Spleen (tissue), 11 donors: Measurements from ENCODE around the gene ANKRD6. TPM values are rescaled to one million over a fixed set of nuclear protein-coding genes. Genes with fewer than 3 reads are reported as not detected.

ENCODE experiments used
- DNase-seq: peaks from one replicate; pipeline ENCODE4 v3.0.0-alpha.2; 2020
- H3K27ac ChIP-seq, 8 donors: fragments of 200-600 bp; sonication (generic) in 7 of 8; 1 replicate in 4 of 8; 2 replicates in 4 of 8; pipeline versions ENCODE4 v1.5.0 to v1.8.0; 2016 to 2021; ENCODE audit warnings: inconsistent platforms in 4 of 8, mild to moderate bottlenecking in 4 of 8, moderate library complexity in 1 of 8
- H3K27me3 ChIP-seq, 7 donors: fragments of 200-600 bp; sonication (generic) in 6 of 7; replicated peaks in 1 of 7; 1 replicate in 4 of 7; 2 replicates in 3 of 7; pipeline versions ENCODE4 v1.5.0 to v1.8.0; 2016 to 2021; ENCODE audit warnings: inconsistent platforms in 3 of 7, mild to moderate bottlenecking in 1 of 7
- H3K36me3 ChIP-seq, 6 donors: fragments of 200-600 bp; sonication (generic) in 5 of 6; 1 replicate in 4 of 6; 2 replicates in 2 of 6; pipeline versions ENCODE4 v1.5.0 to v1.8.0; 2016 to 2021; ENCODE audit warnings: inconsistent platforms in 2 of 6
- H3K4me1 ChIP-seq, 6 donors: fragments of 200-600 bp; sonication (generic) in 5 of 6; 1 replicate in 3 of 6; 2 replicates in 3 of 6; pipeline versions ENCODE4 v1.5.0 to v1.8.0; 2016 to 2021; ENCODE audit warnings: inconsistent platforms in 3 of 6
- H3K4me3 ChIP-seq, 8 donors: fragments of 200-600 bp; sonication (generic) in 7 of 8; 1 replicate in 4 of 8; 2 replicates in 4 of 8; pipeline versions ENCODE4 v1.5.0 to v1.8.0; 2016 to 2021; ENCODE audit warnings: inconsistent platforms in 4 of 8, mild to moderate bottlenecking in 4 of 8, moderate library complexity in 2 of 8
- H3K9me3 ChIP-seq, 8 donors: fragments of 200-600 bp; sonication (generic) in 7 of 8; 1 replicate in 4 of 8; 2 replicates in 4 of 8; pipeline versions ENCODE4 v1.5.0 to v1.8.0; 2016 to 2021; ENCODE audit warnings: inconsistent platforms in 4 of 8
- CTCF ChIP-seq, 11 experiments: fragments of 200-600 bp in 7 of 11; fragments of 450-650 bp in 4 of 11; sonication (generic) in 4 of 11; IDR thresholded peaks in 8 of 11; conservative IDR thresholded peaks in 3 of 11; 1 replicate in 7 of 11; 2 replicates in 4 of 11; pipeline versions ENCODE4 v1.4.0 to v1.8.0; 2016 to 2021; ENCODE audit warnings: antibody characterized with exemption in 11 of 11, inconsistent platforms in 4 of 11, mild to moderate bottlenecking in 1 of 11
- POLR2A ChIP-seq, 3 donors: fragments of 450-650 bp; IDR thresholded peaks; one replicate each; pipeline ENCODE4 v1.5.1; 2017; ENCODE audit warnings: antibody characterized with exemption in 3 of 3, mild to moderate bottlenecking in 1 of 3
- POLR2AphosphoS5 ChIP-seq, 3 donors: sonication (generic); formaldehyde crosslinking; IDR thresholded peaks; one replicate each; pipeline ENCODE4 v1.5.1; 2017; ENCODE audit warnings: antibody characterized with exemption in 3 of 3
- WGBS, 5 donors: extraction: QIAGEN DNeasy Blood & Tissue Kit in 3 of 5; methylation state at CpG; one replicate each; pipeline versions ENCODE4 v1.1.5 to v1.1.7; 2013 to 2018; 5-methylcytosine and 5-hydroxymethylcytosine counted together
- intact Hi-C: fragments of 100-400 bp; cut with DNase I; formaldehyde crosslinking; loops from one replicate; pipeline ENCODE4 v1.15.0; 2023; ENCODE audit warnings: low total_unique reads
- polyA plus RNA-seq, 3 donors: library from polyadenylated mRNA; stranded (reverse); fragments of 200-250 nt; gene quantifications; one replicate each; pipeline ENCODE4 v1.2.1, GENCODE V29; 2013
- total RNA-seq, 7 donors: library from RNA; depleted of rRNA in 3 of 7; stranded (reverse); fragments of >200 nt in 3 of 7; fragmentation: NEBNext Ultra II Directional in 4 of 7; extraction: Animal tissue kit (Norgen Biotek cat#: 25700) in 4 of 7; gene quantifications; one replicate each; pipeline versions ENCODE4 v1.1.0 to v1.2.1, GENCODE V29; 2016 to 2021
- donor health status: healthy with polysubstance abuse.
- donor health status: DM: no; HTN: no; CAD: no; lungs with moderate emphysema.
- donor health status: DM: no; HTN: no; CAD: no.
- donor health status: Bipolar disorder and iron deficiency.
- donor health status: healthy.
- donor health status: DM: no; HTN: no; CAD: no.
- donor health status: DM: yes; HTN: yes; CAD: no.

Gene ANKRD6
- total and polyA plus RNA-seq, 10 donors = 2.2 to 18.4 (median 7.7) TPM

DNA sequence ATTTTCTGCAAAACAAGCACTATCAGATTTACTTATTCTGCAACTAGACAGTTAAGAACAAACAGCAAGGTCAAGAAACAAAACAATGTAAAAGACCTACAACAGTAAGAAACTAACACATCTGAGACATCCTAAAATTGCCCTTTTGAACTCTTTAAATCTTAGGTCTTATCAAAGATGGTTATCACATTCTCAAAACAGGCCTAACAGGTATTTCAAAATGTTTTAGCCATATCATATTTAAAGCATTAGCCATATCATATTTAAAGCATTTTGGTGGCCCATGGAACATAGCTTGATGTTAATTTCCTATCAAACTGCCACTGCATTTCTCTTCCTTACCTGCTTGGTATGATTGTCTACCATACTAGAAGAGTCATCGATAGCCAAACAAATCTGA lies 216.7 kb downstream of the ANKRD6 start:
- peaks cover 9 to 100% (median 76%) of the 10 kb centered on the region in 6 donors for H3K36me3 ChIP-seq
- no peak for TF ChIP-seq POLR2AphosphoS5 (IDR thresholded peaks at IDR 0.05)
- TF ChIP-seq CTCF (IDR thresholded peaks at IDR 0.05 in 8 of 11, conservative IDR thresholded peaks at IDR 0.05 in 3 of 11) = no peak
- no peak for TF ChIP-seq POLR2A (IDR thresholded peaks at IDR 0.05)

DNA sequence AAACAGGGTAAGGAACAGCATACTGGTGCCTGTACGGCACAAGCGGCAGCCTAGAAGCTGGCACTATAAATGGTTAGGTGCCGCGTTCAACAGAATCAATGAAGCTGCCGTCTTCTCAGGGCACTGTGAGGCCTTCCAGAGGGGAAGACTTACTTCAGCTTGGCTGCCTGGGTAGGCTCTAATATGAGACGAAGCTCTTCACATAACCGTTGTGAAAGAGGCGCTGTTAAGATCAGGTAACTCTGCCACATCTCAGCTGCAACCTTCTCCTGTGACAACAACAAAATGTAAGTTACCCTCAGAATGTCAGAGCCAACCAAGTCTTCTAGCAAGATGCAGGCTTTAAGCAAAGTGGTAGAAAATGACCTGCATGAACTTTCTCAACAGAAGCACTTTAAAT lies 217.6 kb downstream of the ANKRD6 start:
- no peak overlapping the region for H3K4me3 ChIP-seq
- peaks cover 9 to 100% (median 78%) of the 10 kb centered on the region in 6 donors for H3K36me3 ChIP-seq
- H3K4me1 ChIP-seq = no peaks in the 10 kb centered on the region
- intact Hi-C loops = no loop called here
- no peaks in the 10 kb centered on the region for H3K27me3 ChIP-seq
- no peak for TF ChIP-seq POLR2A (IDR thresholded peaks at IDR 0.05)
- no peak for TF ChIP-seq CTCF (IDR thresholded peaks at IDR 0.05 in 8 of 11, conservative IDR thresholded peaks at IDR 0.05 in 3 of 11)
- TF ChIP-seq POLR2AphosphoS5 (IDR thresholded peaks at IDR 0.05) = no peak
- H3K27ac ChIP-seq = no peak overlapping the region
- H3K9me3 ChIP-seq = no peaks in the 10 kb centered on the region
- DNase-seq = no peak
- WGBS, 5 donors = 91 to 97% (median 94%) methylated on average over 8 of the region's 8 CpGs

More for the DNA sequence above, 216.7 kb downstream of the ANKRD6 start:
- no peak overlapping the region for H3K4me3 ChIP-seq
- H3K9me3 ChIP-seq = no peaks in the 10 kb centered on the region
- H3K4me1 ChIP-seq = no peaks in the 10 kb centered on the region
- H3K27me3 ChIP-seq = no peaks in the 10 kb centered on the region
- H3K27ac ChIP-seq = no peak overlapping the region
- DNase-seq = no peak
- WGBS, 5 donors = 96 to 100% (median 97%) methylated on average over 1 of the region's 1 CpG
- intact Hi-C loops = no loop called here

GRCh38 chr6:89655122-89655521 lies 222.2 kb downstream of the ANKRD6 start:
- WGBS, 5 donors = 93 to 100% (median 97%) methylated on average over 2 of the region's 2 CpGs
- intact Hi-C loops = no loop called here
- Histone ChIP-seq H3K27me3 (no peaks in the 10 kb centered on the region), H3K36me3 (peaks cover 4 to 100% (median 85%) of the 10 kb centered on the region in 6 donors), H3K4me1 (no peaks in the 10 kb centered on the region), H3K27ac (no peak overlapping the region), H3K9me3 (no peaks in the 10 kb centered on the region), H3K4me3 (no peak overlapping the region)
- no peak for DNase-seq
- TF ChIP-seq POLR2AphosphoS5 (IDR thresholded peaks at IDR 0.05) (no peak), CTCF (IDR thresholded peaks at IDR 0.05 in 8 of 11, conservative IDR thresholded peaks at IDR 0.05 in 3 of 11) (no peak), POLR2A (IDR thresholded peaks at IDR 0.05) (no peak)

GRCh38 chr6:89657445-89658158 lies 224.7 kb downstream of the ANKRD6 start:
- H3K4me1 ChIP-seq = no peaks in the 10 kb centered on the region
- intact Hi-C loops = no loop called here
- WGBS, 5 donors = 92 to 95% (median 93%) methylated on average over 13 of the region's 13 CpGs
- peaks cover 0 to 100% (median 89%) of the 10 kb centered on the region in 6 donors for H3K36me3 ChIP-seq
- no peaks in the 10 kb centered on the region for H3K27me3 ChIP-seq
- H3K9me3 ChIP-seq = no peaks in the 10 kb centered on the region
- TF ChIP-seq POLR2AphosphoS5 (IDR thresholded peaks at IDR 0.05) = no peak
- TF ChIP-seq POLR2A (IDR thresholded peaks at IDR 0.05) = no peak
- no peak for TF ChIP-seq CTCF (IDR thresholded peaks at IDR 0.05 in 8 of 11, conservative IDR thresholded peaks at IDR 0.05 in 3 of 11)
- no peak overlapping the region for H3K27ac ChIP-seq
- no peak overlapping the region for H3K4me3 ChIP-seq
- DNase-seq = no peak
